GM21619 (cell line): ENCODE results near the gene SIM2.

Experiments used
- ATAC-seq: cut with Tn5 transposase; IDR thresholded peaks from one replicate; pipeline ENCODE4 v1.9.1; 2021; ENCODE audit not compliant: unreplicated experiment

The SIM2 gene

GRCh38 chr21:36759348-36760083 is 60.6 kb downstream of the SIM2 start:
- no peak for ATAC-seq

GRCh38 chr21:36761685-36762084 is 62.8 kb downstream of the SIM2 start:
- ATAC-seq: no peak

GRCh38 chr21:36762642-36763041 is 63.7 kb downstream of the SIM2 start:
- ATAC-seq: no peak

- no peak for ATAC-seq
These were observed 64.4 kb downstream of the SIM2 start for GRCh38 chr21:36763305-36763704.

GRCh38 chr21:36765229-36765628 is 66.3 kb downstream of the SIM2 start:
- ATAC-seq: no peak

GRCh38 chr21:36766511-36766910 is 67.6 kb downstream of the SIM2 start:
- ATAC-seq: no peak

- no peak for ATAC-seq
These were observed 68.2 kb downstream of the SIM2 start for GRCh38 chr21:36767096-36767495.

GRCh38 chr21:36768496-36768895 is 69.6 kb downstream of the SIM2 start:
- no peak for ATAC-seq

GRCh38 chr21:36769051-36769839 is 70.3 kb downstream of the SIM2 start:
- ATAC-seq: no peak

GRCh38 chr21:36773117-36773516 is 74.2 kb downstream of the SIM2 start:
- ATAC-seq: no peak

- no peak for ATAC-seq
These were observed 75.1 kb downstream of the SIM2 start for GRCh38 chr21:36773995-36774394.

GRCh38 chr21:36776981-36777617 is 78.2 kb downstream of the SIM2 start:
- ATAC-seq: no peak

GRCh38 chr21:36780861-36781260 is 81.9 kb downstream of the SIM2 start:
- ATAC-seq: no peak

GRCh38 chr21:36783612-36784374 is 84.9 kb downstream of the SIM2 start:
- ATAC-seq: no peak

GRCh38 chr21:36784947-36785346 is 86.0 kb downstream of the SIM2 start:
- ATAC-seq: no peak

- no peak for ATAC-seq
These were observed 86.7 kb downstream of the SIM2 start for GRCh38 chr21:36785615-36786014.

GRCh38 chr21:36786186-36786585 is 87.3 kb downstream of the SIM2 start:
- ATAC-seq: no peak

- ATAC-seq: no peak
These were observed 89.3 kb downstream of the SIM2 start for GRCh38 chr21:36788120-36788638.

GRCh38 chr21:36790616-36791015 is 91.7 kb downstream of the SIM2 start:
- no peak for ATAC-seq

- no peak for ATAC-seq
These were observed 92.3 kb downstream of the SIM2 start for GRCh38 chr21:36791180-36791579.
